GM12801 (cell line): ENCODE results near the gene P3H2.

Source experiments
- CTCF ChIP-seq: IDR thresholded peaks from one replicate; pipeline ENCODE4 v1.5.1; 2011; ENCODE audit warnings: control low read depth; ENCODE audit not compliant: insufficient read length; ENCODE audit errors: extremely low read depth

Gene P3H2

GRCh38 chr3:190121383-190121782 lies 686 bp upstream of the P3H2 start:
- no peak for TF ChIP-seq CTCF

- no peak for TF ChIP-seq CTCF
Measured at GRCh38 chr3:190121061-190121377, 322 bp upstream of the P3H2 start.

GRCh38 chr3:190119461-190120268 lies 1.0 kb downstream of the P3H2 start:
- TF ChIP-seq CTCF, result no peak

DNA sequence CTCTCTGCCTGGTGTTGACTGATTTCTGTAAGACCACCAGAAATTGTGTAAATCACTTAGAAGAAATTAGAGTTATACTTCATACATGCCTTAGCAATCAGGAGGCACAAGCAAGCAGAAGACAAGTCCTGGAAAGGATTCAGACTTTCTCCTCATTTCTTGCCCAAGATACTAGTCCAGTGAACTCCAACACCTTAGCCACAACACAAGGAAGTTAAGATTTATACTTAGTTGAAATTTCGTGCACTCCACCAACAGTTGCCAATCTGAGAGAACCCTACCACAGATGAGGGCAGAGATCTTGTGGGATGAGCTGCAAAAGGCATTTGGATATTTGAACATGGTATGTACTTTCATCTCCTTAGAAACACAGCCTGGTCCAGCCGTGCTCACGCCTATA lies 2.3 kb downstream of the P3H2 start:
- no peak for TF ChIP-seq CTCF

DNA sequence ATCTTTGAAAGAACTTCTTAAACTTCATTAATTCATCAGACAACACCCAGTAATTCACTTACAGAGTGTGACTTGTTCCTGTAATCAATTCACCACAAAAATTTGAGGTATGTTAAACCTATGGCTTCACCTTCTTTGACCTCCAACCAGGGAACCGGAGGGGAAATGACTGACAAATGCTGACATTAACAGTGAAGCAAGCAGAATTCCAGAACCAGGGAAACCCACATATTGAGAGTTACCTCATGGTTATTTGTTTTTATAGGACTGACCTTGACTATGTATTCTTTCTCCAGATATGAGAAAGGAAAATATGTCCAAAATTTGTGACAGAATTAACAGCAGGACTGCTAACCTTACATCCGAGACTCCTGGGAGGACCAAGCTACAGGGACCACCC lies 2.7 kb downstream of the P3H2 start:
- TF ChIP-seq CTCF, result no peak

DNA sequence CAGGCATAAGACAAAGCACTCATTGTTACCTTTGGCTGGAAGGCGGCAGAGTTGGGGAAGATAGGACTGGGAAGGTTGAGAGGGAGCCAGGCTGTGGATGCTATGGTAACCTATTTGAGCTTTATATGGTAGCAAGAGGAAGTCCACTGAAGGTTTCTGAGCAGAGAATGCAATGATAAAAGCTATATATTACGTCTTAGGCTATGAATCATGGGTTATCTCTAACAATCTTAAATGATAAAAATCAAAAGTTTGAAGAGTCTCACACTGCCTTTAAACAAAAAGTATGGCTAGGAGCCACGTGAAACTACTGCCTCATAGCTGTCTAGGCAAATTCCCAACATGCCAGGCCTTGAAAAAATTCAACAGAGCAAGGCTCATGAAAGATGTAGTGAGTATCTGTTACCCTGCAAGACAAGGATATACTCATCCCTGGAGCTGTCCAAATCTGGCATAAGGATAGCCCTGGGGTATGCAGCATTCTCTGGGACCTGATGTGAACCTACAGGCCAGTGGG lies 4.1 kb downstream of the P3H2 start:
- no peak for TF ChIP-seq CTCF

DNA sequence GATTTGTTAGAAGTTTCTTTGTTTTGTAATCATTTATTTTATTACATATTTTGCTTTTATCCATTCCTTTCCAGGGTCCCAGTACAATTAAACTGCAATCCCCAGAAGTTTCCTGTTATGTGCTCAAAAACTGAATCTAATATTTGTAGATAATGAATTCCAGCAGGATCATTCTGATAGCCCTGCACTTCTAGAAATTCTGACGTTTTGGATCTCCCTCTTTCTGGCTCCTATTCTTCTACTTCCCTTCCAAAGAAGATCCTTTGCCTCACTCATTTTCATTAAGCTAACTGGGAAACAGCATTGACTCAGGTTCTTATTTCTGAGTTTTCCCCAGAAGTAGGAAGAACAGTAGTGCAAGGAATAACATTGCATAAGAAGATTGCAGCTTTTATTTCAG lies 9.9 kb downstream of the P3H2 start:
- no peak for TF ChIP-seq CTCF
